Left ventricle myocardium superior (tissue), 1 donor: ENCODE measurements around the gene ADAMTS12. TPM values are rescaled to one million over a fixed set of nuclear protein-coding genes. Genes with fewer than 3 reads are reported as not detected.
A peak's percentile ranks its signal among the peaks of the same experiment; 100 is the strongest.

Experiments
- ATAC-seq: fragments of 200-7000 bp; cut with Tn5 transposase; one replicate; pipeline ENCODE4 v1.9.1; 2020; ENCODE audit warnings: mild to moderate bottlenecking, moderate library complexity
- DNase-seq: peaks from one replicate; pipeline ENCODE4 v3.0.0-alpha.2; 2020
- intact Hi-C: fragments of 100-400 bp; cut with micrococcal nuclease; formaldehyde crosslinking; loops from one replicate; pipeline ENCODE4 v1.11.0; 2022
- total RNA-seq: library from RNA; stranded (reverse); fragmentation: NEBNext Ultra II Directional; extraction: Animal tissue kit (Norgen Biotek cat#: 25700); gene quantifications from one replicate; pipeline ENCODE4 v1.2.1, GENCODE V29; 2021
- donor health status: DM: no; HTN: yes; CAD: no; lungs with severe emphysema.

ADAMTS12 gene
- total RNA-seq, 1 donor from 2014 or later = 1.4 TPM

- intact Hi-C loops = no loop called here
- ATAC-seq (no peak), DNase-seq (no peak)
These were observed 115.6 kb downstream of the ADAMTS12 start for GRCh38 chr5:33776151-33776660.

GRCh38 chr5:33774341-33774740 is 117.4 kb downstream of the ADAMTS12 start:
- no peak for DNase-seq
- peak; percentile 75 for ATAC-seq
- intact Hi-C loops = no loop called here

GRCh38 chr5:33772380-33772897 is 119.4 kb downstream of the ADAMTS12 start:
- ATAC-seq = peak; percentile 48
- intact Hi-C loops = no loop called here
- DNase-seq = no peak

GRCh38 chr5:33769968-33770367 is 121.8 kb downstream of the ADAMTS12 start:
- peak; percentile 69 for ATAC-seq

GRCh38 chr5:33769196-33769595 is 122.6 kb downstream of the ADAMTS12 start:
- no peak for DNase-seq
- no peak for ATAC-seq
- intact Hi-C loops = no loop called here

More at GRCh38 chr5:33769968-33770367, 121.8 kb downstream of the ADAMTS12 start:
- DNase-seq = no peak
- intact Hi-C loops = no loop called here

- no peak for DNase-seq
- intact Hi-C loops = no loop called here
- ATAC-seq = no peak
These were observed 125.8 kb downstream of the ADAMTS12 start for GRCh38 chr5:33766023-33766422.

GRCh38 chr5:33764786-33765185 is 127.0 kb downstream of the ADAMTS12 start:
- intact Hi-C loops = no loop called here
- DNase-seq (no peak), ATAC-seq (no peak)

GRCh38 chr5:33763435-33763834 is 128.4 kb downstream of the ADAMTS12 start:
- intact Hi-C loops = no loop called here
- ATAC-seq (no peak), DNase-seq (no peak)

GRCh38 chr5:33762859-33763258 is 128.9 kb downstream of the ADAMTS12 start:
- ATAC-seq = no peak
- intact Hi-C loops = no loop called here
- DNase-seq = no peak

- ATAC-seq = no peak
- no peak for DNase-seq
- intact Hi-C loops = no loop called here
These were observed 130.7 kb downstream of the ADAMTS12 start for GRCh38 chr5:33761139-33761538.

- intact Hi-C loops = no loop called here
- no peak for ATAC-seq
- no peak for DNase-seq
These were observed 133.1 kb downstream of the ADAMTS12 start for GRCh38 chr5:33758737-33759136.

GRCh38 chr5:33756491-33756890 is 135.3 kb downstream of the ADAMTS12 start:
- intact Hi-C loops = no loop called here
- no peak for DNase-seq
- no peak for ATAC-seq

GRCh38 chr5:33755231-33755630 is 136.6 kb downstream of the ADAMTS12 start:
- no peak for DNase-seq
- intact Hi-C loops = no loop called here
- ATAC-seq = no peak

- no peak for DNase-seq
- intact Hi-C loops = no loop called here
- no peak for ATAC-seq
These were observed 138.1 kb downstream of the ADAMTS12 start for GRCh38 chr5:33753704-33754103.

GRCh38 chr5:33748754-33749153 is 143.0 kb downstream of the ADAMTS12 start:
- intact Hi-C loops = no loop called here
- DNase-seq (no peak), ATAC-seq (no peak)

GRCh38 chr5:33745101-33745770 is 146.6 kb downstream of the ADAMTS12 start:
- ATAC-seq (no peak), DNase-seq (no peak)
- intact Hi-C loops = no loop called here

- ATAC-seq = no peak
- DNase-seq = no peak
- intact Hi-C loops = no loop called here
These were observed 148.7 kb downstream of the ADAMTS12 start for GRCh38 chr5:33743099-33743498.

GRCh38 chr5:33742181-33742580 is 149.6 kb downstream of the ADAMTS12 start:
- intact Hi-C loops = no loop called here

GRCh38 chr5:33738967-33739366 is 152.8 kb downstream of the ADAMTS12 start:
- ATAC-seq = no peak
- intact Hi-C loops = no loop called here
- no peak for DNase-seq

More at GRCh38 chr5:33742181-33742580, 149.6 kb downstream of the ADAMTS12 start:
- DNase-seq = no peak
- no peak for ATAC-seq

GRCh38 chr5:33738097-33738496 is 153.7 kb downstream of the ADAMTS12 start:
- no peak for DNase-seq
- no peak for ATAC-seq

GRCh38 chr5:33737697-33738096 is 154.1 kb downstream of the ADAMTS12 start:
- DNase-seq = no peak
- no peak for ATAC-seq
- intact Hi-C loops = no loop called here

More at GRCh38 chr5:33738097-33738496, 153.7 kb downstream of the ADAMTS12 start:
- intact Hi-C loops = no loop called here
